Measurements from ENCODE around the gene RELCH. TPM values are rescaled to one million over a fixed set of nuclear protein-coding genes. Genes with fewer than 3 reads are reported as not detected.
A peak's percentile ranks its signal among the peaks of the same experiment; 100 is the strongest.

Gene RELCH, protein sequence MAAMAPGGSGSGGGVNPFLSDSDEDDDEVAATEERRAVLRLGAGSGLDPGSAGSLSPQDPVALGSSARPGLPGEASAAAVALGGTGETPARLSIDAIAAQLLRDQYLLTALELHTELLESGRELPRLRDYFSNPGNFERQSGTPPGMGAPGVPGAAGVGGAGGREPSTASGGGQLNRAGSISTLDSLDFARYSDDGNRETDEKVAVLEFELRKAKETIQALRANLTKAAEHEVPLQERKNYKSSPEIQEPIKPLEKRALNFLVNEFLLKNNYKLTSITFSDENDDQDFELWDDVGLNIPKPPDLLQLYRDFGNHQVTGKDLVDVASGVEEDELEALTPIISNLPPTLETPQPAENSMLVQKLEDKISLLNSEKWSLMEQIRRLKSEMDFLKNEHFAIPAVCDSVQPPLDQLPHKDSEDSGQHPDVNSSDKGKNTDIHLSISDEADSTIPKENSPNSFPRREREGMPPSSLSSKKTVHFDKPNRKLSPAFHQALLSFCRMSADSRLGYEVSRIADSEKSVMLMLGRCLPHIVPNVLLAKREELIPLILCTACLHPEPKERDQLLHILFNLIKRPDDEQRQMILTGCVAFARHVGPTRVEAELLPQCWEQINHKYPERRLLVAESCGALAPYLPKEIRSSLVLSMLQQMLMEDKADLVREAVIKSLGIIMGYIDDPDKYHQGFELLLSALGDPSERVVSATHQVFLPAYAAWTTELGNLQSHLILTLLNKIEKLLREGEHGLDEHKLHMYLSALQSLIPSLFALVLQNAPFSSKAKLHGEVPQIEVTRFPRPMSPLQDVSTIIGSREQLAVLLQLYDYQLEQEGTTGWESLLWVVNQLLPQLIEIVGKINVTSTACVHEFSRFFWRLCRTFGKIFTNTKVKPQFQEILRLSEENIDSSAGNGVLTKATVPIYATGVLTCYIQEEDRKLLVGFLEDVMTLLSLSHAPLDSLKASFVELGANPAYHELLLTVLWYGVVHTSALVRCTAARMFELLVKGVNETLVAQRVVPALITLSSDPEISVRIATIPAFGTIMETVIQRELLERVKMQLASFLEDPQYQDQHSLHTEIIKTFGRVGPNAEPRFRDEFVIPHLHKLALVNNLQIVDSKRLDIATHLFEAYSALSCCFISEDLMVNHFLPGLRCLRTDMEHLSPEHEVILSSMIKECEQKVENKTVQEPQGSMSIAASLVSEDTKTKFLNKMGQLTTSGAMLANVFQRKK
- polyA plus RNA-seq (2012; ENCODE audit: missing spikeins) = 11.3 TPM

DNA sequence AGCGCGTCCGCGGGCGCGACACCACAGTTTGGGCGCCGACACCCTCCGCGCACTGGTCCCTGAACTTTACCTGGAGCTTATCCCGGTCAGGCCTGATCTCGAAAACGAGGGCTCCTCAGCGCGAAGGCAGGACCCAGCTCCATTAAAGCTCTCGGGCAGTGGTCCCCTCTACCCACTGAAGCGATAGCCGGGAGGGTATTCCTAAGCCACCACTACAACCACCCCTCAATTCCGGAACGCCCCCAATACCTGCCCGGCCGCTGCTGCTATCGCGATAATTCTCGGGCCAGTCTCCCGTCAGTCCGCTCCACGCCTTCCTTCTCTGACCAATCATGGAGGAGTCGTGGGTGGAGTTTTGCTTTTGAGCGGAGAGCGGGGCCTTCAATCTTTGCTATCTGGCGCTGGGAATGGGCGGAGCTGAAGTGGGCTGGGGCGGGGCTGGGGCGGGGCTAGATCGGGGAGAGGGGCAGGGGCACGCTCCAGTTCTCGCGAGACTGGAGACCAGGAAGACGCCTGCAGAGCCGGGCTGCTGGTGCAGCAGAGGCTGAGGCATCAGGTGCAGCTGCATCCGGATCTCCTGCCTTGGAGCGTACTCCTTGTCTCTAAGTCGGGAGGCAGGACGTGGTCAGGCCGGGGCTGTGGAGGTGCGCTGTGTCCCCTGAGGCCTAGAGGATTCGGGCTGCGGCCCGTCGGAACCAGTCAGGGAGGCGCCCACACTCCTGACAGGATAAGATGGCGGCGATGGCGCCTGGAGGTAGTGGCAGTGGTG lies at the start of gene RELCH, which contains the start of gene PIGN:
Gene RELCH, plus strand, starts transcription at position 482 of the 769 bp plus-strand sequence. Its CDS starts 251 bp downstream, at position 733.
Gene PIGN, minus strand, starts transcription at position 283 of the 769 bp plus-strand sequence. CDS start 25,703 bp downstream, outside the sequence.
- TF ChIP-seq TAF1 (IDR thresholded peaks at IDR 0.05; ENCODE audit: borderline replicate concordance, low read depth, low read length) = peak; percentile 52; the same call in 1 of the 2 replicates
- peak; percentile 96 for TF ChIP-seq POLR2AphosphoS5 (IDR thresholded peaks at IDR 0.05; ENCODE audit: low read depth, low read length)
- peak; percentile 97 for TF ChIP-seq POLR2A (IDR thresholded peaks at IDR 0.05; ENCODE audit: low read depth, low read length)
- DNase-seq (ENCODE audit: insufficient read length) = peak; percentile 81
- FAIRE-seq = peak; percentile 95

DNA sequence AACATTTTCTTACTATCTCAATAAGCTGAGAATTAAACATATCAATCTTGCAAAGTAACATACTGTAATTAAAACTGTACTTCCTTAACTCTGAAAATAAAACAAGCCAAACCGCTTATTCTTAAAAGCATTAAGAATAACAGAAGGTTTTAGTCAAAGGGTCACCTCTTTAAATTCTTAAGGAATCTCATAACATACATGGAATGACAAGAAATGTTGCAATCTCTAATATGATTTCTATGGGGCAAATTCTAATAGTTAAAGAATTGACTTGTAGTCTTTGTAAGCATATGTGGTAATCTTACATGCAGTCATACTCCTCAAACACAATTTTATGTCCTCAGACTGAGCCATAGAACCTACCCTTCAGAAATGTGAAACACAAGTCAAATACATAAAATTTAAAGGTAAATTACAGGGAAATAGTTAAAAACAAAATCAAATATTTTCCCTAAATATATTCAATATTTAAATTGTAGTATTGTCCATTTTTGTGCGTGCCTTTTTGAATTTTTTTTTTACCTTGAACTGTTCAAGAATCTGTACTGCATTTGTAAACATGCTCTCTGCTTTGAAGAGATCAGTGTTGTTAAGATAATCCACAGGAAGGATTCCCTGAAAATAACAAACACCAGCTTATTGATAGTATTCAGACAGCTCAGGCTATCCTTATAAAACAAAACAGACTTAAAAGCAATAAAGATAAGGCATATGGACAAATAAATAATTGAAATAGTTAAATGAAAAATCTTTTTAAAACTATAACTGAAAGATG lies 48.4 kb upstream of the RELCH start:
- TF ChIP-seq POLR2AphosphoS5 (IDR thresholded peaks at IDR 0.05; ENCODE audit: low read depth, low read length) (no peak), POLR2A (IDR thresholded peaks at IDR 0.05; ENCODE audit: low read depth, low read length) (no peak), TAF1 (IDR thresholded peaks at IDR 0.05; ENCODE audit: borderline replicate concordance, low read depth, low read length) (no peak)
- FAIRE-seq (no peak), DNase-seq (ENCODE audit: insufficient read length) (no peak)

DNA sequence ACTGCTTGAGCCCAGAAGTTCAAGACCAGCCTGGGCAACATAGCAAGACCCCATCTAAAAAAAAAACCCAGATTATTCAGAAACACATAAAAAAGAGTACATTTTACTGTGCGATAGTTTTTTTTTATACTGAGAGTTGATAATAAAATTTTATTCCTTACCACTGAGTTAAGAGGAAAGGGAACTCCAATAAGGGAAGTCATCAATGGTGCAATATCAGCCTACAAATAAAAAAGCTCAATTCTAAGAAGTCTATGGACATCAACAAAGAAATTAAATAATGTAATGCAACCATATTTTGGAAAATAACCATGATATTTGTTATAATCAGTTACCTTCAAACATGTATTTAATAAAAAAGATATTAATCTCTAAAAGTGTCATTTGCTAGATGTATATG lies 46.8 kb upstream of the RELCH start:
- DNase-seq (ENCODE audit: insufficient read length) (no peak), FAIRE-seq (no peak)
- TF ChIP-seq TAF1 (IDR thresholded peaks at IDR 0.05; ENCODE audit: borderline replicate concordance, low read depth, low read length) (no peak), POLR2AphosphoS5 (IDR thresholded peaks at IDR 0.05; ENCODE audit: low read depth, low read length) (no peak)

- FAIRE-seq (no peak), DNase-seq (ENCODE audit: insufficient read length) (no peak)
- no peak for TF ChIP-seq POLR2A (IDR thresholded peaks at IDR 0.05; ENCODE audit: low read depth, low read length)
- TF ChIP-seq TAF1 (IDR thresholded peaks at IDR 0.05; ENCODE audit: borderline replicate concordance, low read depth, low read length) = no peak
- no peak for TF ChIP-seq POLR2AphosphoS5 (IDR thresholded peaks at IDR 0.05; ENCODE audit: low read depth, low read length)
These were observed 42.7 kb upstream of the RELCH start for GRCh38 chr18:62144338-62144737.

DNA sequence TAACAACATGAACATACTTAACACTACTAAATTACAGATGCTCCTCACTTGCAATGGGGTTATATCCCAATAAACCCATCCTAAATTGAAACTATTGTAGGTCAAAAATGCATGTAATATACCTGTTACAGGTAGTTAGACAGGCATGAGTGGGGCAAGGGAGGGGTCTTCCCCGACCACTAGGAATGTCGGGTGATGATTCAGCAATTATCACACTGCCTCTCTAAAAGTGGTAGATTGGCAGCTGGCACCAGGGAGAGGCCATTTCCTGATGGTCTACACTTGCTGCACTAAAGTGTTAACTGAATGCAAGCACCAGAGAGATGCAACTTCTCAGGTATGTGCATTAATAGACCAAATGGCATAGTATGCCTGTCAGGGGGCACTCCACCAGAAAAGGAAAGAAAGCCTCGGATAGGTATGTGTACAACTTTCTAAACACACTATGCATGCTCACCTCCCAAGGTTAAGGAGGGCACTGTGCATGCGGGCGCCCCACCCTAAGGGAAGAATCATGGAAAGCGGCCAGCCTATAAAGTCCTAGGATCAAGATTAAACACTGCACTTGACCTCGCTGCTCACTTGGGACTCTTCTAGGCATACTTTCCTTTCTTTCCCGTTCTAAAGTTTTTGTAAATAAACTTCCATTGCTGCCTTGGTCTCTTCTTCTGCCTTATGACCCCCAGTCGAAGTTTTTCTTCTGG lies 35.8 kb upstream of the RELCH start:
- DNase-seq (ENCODE audit: insufficient read length) = no peak
- no peak for FAIRE-seq
- no peak for TF ChIP-seq TAF1 (IDR thresholded peaks at IDR 0.05; ENCODE audit: borderline replicate concordance, low read depth, low read length)

DNA sequence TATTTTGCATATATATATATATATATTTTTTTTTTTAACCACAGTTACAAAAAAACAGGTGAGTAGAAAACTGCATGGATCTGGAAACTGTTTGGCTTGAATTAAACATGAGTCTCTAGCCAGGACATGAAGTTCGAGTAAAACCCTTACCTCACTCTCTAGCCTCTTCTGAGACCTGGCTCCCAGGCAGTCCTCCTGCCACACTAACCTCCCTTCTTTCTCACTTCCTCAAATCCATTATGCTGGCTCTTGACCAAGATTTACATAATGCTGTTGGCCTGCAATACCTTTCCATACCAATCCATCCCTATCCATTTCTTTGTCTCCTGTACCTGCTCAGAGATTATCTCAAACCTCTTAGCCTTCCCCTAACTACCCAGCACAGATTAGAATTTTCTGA lies 34.2 kb upstream of the RELCH start:
- TF ChIP-seq TAF1 (IDR thresholded peaks at IDR 0.05; ENCODE audit: borderline replicate concordance, low read depth, low read length) (no peak), POLR2AphosphoS5 (IDR thresholded peaks at IDR 0.05; ENCODE audit: low read depth, low read length) (no peak), POLR2A (IDR thresholded peaks at IDR 0.05; ENCODE audit: low read depth, low read length) (no peak)
- DNase-seq (ENCODE audit: insufficient read length) = no peak
- no peak for FAIRE-seq

DNA sequence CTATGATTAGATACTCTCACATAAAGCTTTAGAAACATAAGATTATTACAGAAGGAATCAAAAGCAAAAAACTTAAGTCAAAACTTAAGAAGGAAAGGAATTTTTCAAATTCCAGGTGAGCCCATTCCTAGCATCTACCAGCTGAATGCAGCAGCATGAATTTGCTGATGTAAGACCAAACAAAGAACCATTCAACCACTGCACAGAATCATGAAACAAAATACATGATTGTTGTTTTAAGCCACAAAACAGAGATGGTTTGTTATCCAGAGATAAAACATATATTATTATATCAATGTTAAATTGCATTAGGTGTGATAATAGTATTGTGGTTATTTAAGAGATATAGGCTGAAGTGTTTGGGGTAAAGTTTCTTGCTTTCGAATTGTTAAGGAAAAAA lies 29.2 kb upstream of the RELCH start:
- DNase-seq (ENCODE audit: insufficient read length) (no peak), FAIRE-seq (no peak)
- TF ChIP-seq POLR2A (IDR thresholded peaks at IDR 0.05; ENCODE audit: low read depth, low read length) = no peak
- no peak for TF ChIP-seq TAF1 (IDR thresholded peaks at IDR 0.05; ENCODE audit: borderline replicate concordance, low read depth, low read length)
- TF ChIP-seq POLR2AphosphoS5 (IDR thresholded peaks at IDR 0.05; ENCODE audit: low read depth, low read length) = no peak

GRCh38 chr18:62164310-62164709 lies 22.7 kb upstream of the RELCH start:
- FAIRE-seq (no peak), DNase-seq (ENCODE audit: insufficient read length) (no peak)
- TF ChIP-seq POLR2AphosphoS5 (IDR thresholded peaks at IDR 0.05; ENCODE audit: low read depth, low read length) (no peak), TAF1 (IDR thresholded peaks at IDR 0.05; ENCODE audit: borderline replicate concordance, low read depth, low read length) (no peak), POLR2A (IDR thresholded peaks at IDR 0.05; ENCODE audit: low read depth, low read length) (no peak)

- DNase-seq (ENCODE audit: insufficient read length) (no peak), FAIRE-seq (peak; percentile 51)
- TF ChIP-seq POLR2A (IDR thresholded peaks at IDR 0.05; ENCODE audit: low read depth, low read length) (no peak), TAF1 (IDR thresholded peaks at IDR 0.05; ENCODE audit: borderline replicate concordance, low read depth, low read length) (no peak), POLR2AphosphoS5 (IDR thresholded peaks at IDR 0.05; ENCODE audit: low read depth, low read length) (no peak)
These were observed 22.1 kb upstream of the RELCH start for GRCh38 chr18:62164855-62165487.

Data from GM12892 (cell line).